Right ventricle myocardium inferior (tissue), 1 donor: ENCODE measurements around the gene EMILIN3. TPM values are rescaled to one million over a fixed set of nuclear protein-coding genes. Genes with fewer than 3 reads are reported as not detected.
A peak's percentile ranks its signal among the peaks of the same experiment; 100 is the strongest.

Experiments
- ATAC-seq: fragments of 200-7000 bp; cut with Tn5 transposase; one replicate; pipeline ENCODE4 v1.9.1; 2020; ENCODE audit warnings: mild to moderate bottlenecking, moderate library complexity
- DNase-seq: peaks from one replicate; pipeline ENCODE4 v3.0.0; 2021; ENCODE audit errors: missing footprints
- intact Hi-C: fragments of 100-400 bp; cut with DNase I; formaldehyde crosslinking; loops from one replicate; pipeline ENCODE4 v1.11.0; 2022
- total RNA-seq: library from RNA; stranded (reverse); fragmentation: NEBNext Ultra II Directional; extraction: Animal tissue kit (Norgen Biotek cat#: 25700); gene quantifications from one replicate; pipeline ENCODE4 v1.2.1, GENCODE V29; 2021
- donor health status: DM: no; HTN: yes; CAD: no; lungs with severe emphysema.

The EMILIN3 gene
- total RNA-seq, 1 donor from 2014 or later: 6.6 TPM

- ATAC-seq: no peak
- DNase-seq: no peak
- intact Hi-C loops: no loop called here
Measured at GRCh38 chr20:41369673-41370072, 3.1 kb upstream of the EMILIN3 start.

- DNase-seq (no peak), ATAC-seq (no peak)
- intact Hi-C loops: no loop called here
Measured at GRCh38 chr20:41367956-41368355, 1.3 kb upstream of the EMILIN3 start.

GRCh38 chr20:41367393-41367695 is 726 bp upstream of the EMILIN3 start:
- DNase-seq (no peak), ATAC-seq (no peak)
- intact Hi-C loops: no loop called here

GRCh38 chr20:41365777-41366545 is 657 bp downstream of the EMILIN3 start:
- ATAC-seq (no peak), DNase-seq (no peak)
- intact Hi-C loops: no loop called here

- DNase-seq (no peak), ATAC-seq (no peak)
- intact Hi-C loops: no loop called here
Measured at GRCh38 chr20:41364967-41365765, 1.5 kb downstream of the EMILIN3 start.

GRCh38 chr20:41364236-41364855 is 2.3 kb downstream of the EMILIN3 start:
- ATAC-seq (no peak), DNase-seq (no peak)
- intact Hi-C loops: no loop called here

- intact Hi-C loops: no loop called here
- no peak for ATAC-seq
- DNase-seq: no peak
Measured at GRCh38 chr20:41363601-41364000, 3.0 kb downstream of the EMILIN3 start.

- intact Hi-C loops: no loop called here
- ATAC-seq: no peak
- DNase-seq: no peak
Measured at GRCh38 chr20:41362748-41363140, 3.9 kb downstream of the EMILIN3 start.

GRCh38 chr20:41361757-41362747 is 4.6 kb downstream of the EMILIN3 start:
- DNase-seq (no peak), ATAC-seq (peak; percentile 33)
- intact Hi-C loops: no loop called here

GRCh38 chr20:41360831-41361756 is 5.5 kb downstream of the EMILIN3 start:
- no peak for DNase-seq
- intact Hi-C loops: no loop called here
- ATAC-seq: no peak

GRCh38 chr20:41359541-41360011 is 7.0 kb downstream of the EMILIN3 start:
- intact Hi-C loops: loop anchor here (5.0 kb wide), 1 partner anchor 48 kb away; no protein-coding TSS in a partner anchor
- DNase-seq: no peak
- peak; percentile 55 for ATAC-seq

- intact Hi-C loops: loop anchor here (5.0 kb wide), 1 partner anchor 49 kb away; no protein-coding TSS in a partner anchor
- DNase-seq: no peak
Measured at GRCh38 chr20:41358717-41359116, 7.9 kb downstream of the EMILIN3 start.

GRCh38 chr20:41358230-41358629 is 8.4 kb downstream of the EMILIN3 start:
- intact Hi-C loops: loop anchor here (5.0 kb wide), 1 partner anchor 49 kb away; no protein-coding TSS in a partner anchor
- DNase-seq: no peak
- ATAC-seq: no peak

More at GRCh38 chr20:41358717-41359116, 7.9 kb downstream of the EMILIN3 start:
- ATAC-seq: no peak

- ATAC-seq (peak; percentile 21), DNase-seq (no peak)
- intact Hi-C loops: loop anchor here (5.0 kb wide), 1 partner anchor 50 kb away; no protein-coding TSS in a partner anchor
Measured at GRCh38 chr20:41357424-41358163, 9.0 kb downstream of the EMILIN3 start.

GRCh38 chr20:41356951-41357350 is 9.7 kb downstream of the EMILIN3 start:
- ATAC-seq: no peak
- intact Hi-C loops: loop anchor here (5.0 kb wide), 1 partner anchor 50 kb away; no protein-coding TSS in a partner anchor

GRCh38 chr20:41355598-41356203 is 10.9 kb downstream of the EMILIN3 start:
- ATAC-seq (no peak), DNase-seq (no peak)
- intact Hi-C loops: loop anchor here (5.0 kb wide), 1 partner anchor 52 kb away; no protein-coding TSS in a partner anchor

More at GRCh38 chr20:41356951-41357350, 9.7 kb downstream of the EMILIN3 start:
- DNase-seq: no peak
